ENCODE data around the gene NR2F1.

GRCh38 chr5:93601071-93601801, 18.2 kb downstream of the NR2F1 start:
- no peak for TF ChIP-seq POLR2AphosphoS5 (IDR thresholded peaks at IDR 0.05; ENCODE audit: low read depth, low read length)
- no peak for TF ChIP-seq POLR2A (IDR thresholded peaks at IDR 0.05; ENCODE audit: low read depth, low read length)

All from GM12892 (cell line).